HepG2 (cell line): ENCODE measurements around the gene SLC29A1. TPM values are rescaled to one million over a fixed set of nuclear protein-coding genes. Genes with fewer than 3 reads are reported as not detected.

Experiments
- ARNTL ChIP-seq: sonication (generic); formaldehyde crosslinking; IDR thresholded peaks from 2 replicates; pipeline ENCODE4 v1.4.0; 2020; ENCODE audit warnings: mild to moderate bottlenecking, missing genetic modification reagents
- ASH2L ChIP-seq: fragments of 300-600, 200-600 bp; sonication (generic); IDR thresholded peaks from 2 replicates; pipeline ENCODE4 v1.7.0; 2017; ENCODE audit warnings: low read depth, mild to moderate bottlenecking, moderate library complexity, mixed read lengths, low read length; ENCODE audit not compliant: insufficient read length
- BORCS8-MEF2B ChIP-seq: sonication (generic); formaldehyde crosslinking; IDR thresholded peaks from 2 replicates; pipeline ENCODE4 v1.8.0; 2022; ENCODE audit warnings: mild to moderate bottlenecking, missing genetic modification reagents
- ELF4 ChIP-seq: sonication (generic); formaldehyde crosslinking; IDR thresholded peaks from 2 replicates; pipeline ENCODE4 v1.5.0; 2020; ENCODE audit warnings: missing genetic modification reagents, mild to moderate bottlenecking, moderate library complexity, borderline replicate concordance
- FLYWCH1 ChIP-seq: sonication (generic); formaldehyde crosslinking; IDR thresholded peaks from 2 replicates; pipeline ENCODE4 v1.8.1; 2023; ENCODE audit warnings: mild to moderate bottlenecking, missing genetic modification reagents
- FOXC1 ChIP-seq: sonication (generic); formaldehyde crosslinking; IDR thresholded peaks from 2 replicates; pipeline ENCODE4 v1.8.0; 2022; ENCODE audit warnings: mild to moderate bottlenecking, missing genetic modification reagents, borderline replicate concordance
- KAT7 ChIP-seq: IDR thresholded peaks from 2 replicates; pipeline ENCODE4 v1.6.1; 2018; ENCODE audit warnings: borderline replicate concordance, missing compliant biosample characterization
- KMT2B ChIP-seq: IDR thresholded peaks from 2 replicates; pipeline ENCODE4 v1.6.1; 2016; ENCODE audit warnings: missing genetic modification reagents, missing compliant biosample characterization
- MBD4 ChIP-seq: IDR thresholded peaks from 2 replicates; pipeline ENCODE4 v1.6.1; 2012; ENCODE audit warnings: low read length, inconsistent platforms, borderline replicate concordance
- NFIB ChIP-seq: sonication (generic); formaldehyde crosslinking; IDR thresholded peaks from 2 replicates; pipeline ENCODE4 v1.9.0; 2021; ENCODE audit warnings: missing genetic modification reagents, mild to moderate bottlenecking, borderline replicate concordance
- NKX3-1 ChIP-seq: sonication (generic); formaldehyde crosslinking; IDR thresholded peaks from 2 replicates; pipeline ENCODE4 v1.5.0; 2020; ENCODE audit warnings: missing genetic modification reagents
- POGZ ChIP-seq: sonication (generic); formaldehyde crosslinking; IDR thresholded peaks from 2 replicates; pipeline ENCODE4 v1.4.0; 2020; ENCODE audit warnings: mild to moderate bottlenecking, missing genetic modification reagents
- PTBP1 ChIP-seq: fragments of 200-400 bp; formaldehyde crosslinking; IDR thresholded peaks from 2 replicates; pipeline ENCODE4 v1.6.1; 2018; ENCODE audit warnings: low read length, low read depth; ENCODE audit not compliant: poor library complexity, severe bottlenecking
- SIN3A ChIP-seq: IDR thresholded peaks from 2 replicates; pipeline ENCODE4 v1.6.1; 2011; ENCODE audit warnings: low read depth, mild to moderate bottlenecking, control low read depth, low read length, borderline replicate concordance
- SMARCE1 ChIP-seq: fragments of 450-650 bp; IDR thresholded peaks from 2 replicates; pipeline ENCODE4 v1.6.1; 2017; ENCODE audit warnings: borderline replicate concordance
- SOX6 ChIP-seq, 2 experiments: fragments of 450-650 bp in 1 of 2; sonication (generic) in 1 of 2; formaldehyde crosslinking in 1 of 2; IDR thresholded peaks; 2 replicates each; pipeline versions ENCODE4 v1.4.0 to v1.6.1; 2017 to 2020; ENCODE audit warnings: antibody characterized with exemption in 1 of 2, mild to moderate bottlenecking in 1 of 2, missing genetic modification reagents in 1 of 2
- ZFY ChIP-seq: sonication (generic); formaldehyde crosslinking; IDR thresholded peaks from 2 replicates; pipeline ENCODE4 v1.4.0; 2020; ENCODE audit warnings: missing genetic modification reagents
- ZNF12 ChIP-seq: sonication (generic); formaldehyde crosslinking; IDR thresholded peaks from 2 replicates; pipeline ENCODE4 v1.5.0; 2020; ENCODE audit warnings: missing genetic modification reagents
- ZNF263 ChIP-seq: sonication (generic); formaldehyde crosslinking; IDR thresholded peaks from 2 replicates; pipeline ENCODE4 v1.4.0; 2020; ENCODE audit warnings: missing genetic modification reagents
- ZNF30 ChIP-seq: sonication (generic); formaldehyde crosslinking; IDR thresholded peaks from 2 replicates; pipeline ENCODE4 v1.5.0; 2020; ENCODE audit warnings: mild to moderate bottlenecking, missing genetic modification reagents
- ZNF709 ChIP-seq: sonication (generic); formaldehyde crosslinking; IDR thresholded peaks from 2 replicates; pipeline ENCODE4 v1.5.0; 2020; ENCODE audit warnings: mild to moderate bottlenecking, missing genetic modification reagents
- polyA plus RNA-seq, 8 experiments: library from polyadenylated mRNA; depleted of rRNA in 3 of 8; stranded (reverse) in 7 of 8; unstranded in 1 of 8; fragments of >200 nt; fragmentation: Illumina TruSeq in 4 of 8; extraction: Trizol in 4 of 8; gene quantifications; 2 replicates each; pipeline versions ENCODE4 v1.2.1 to v1.2.3, GENCODE V29; 2011 to 2016; ENCODE audit warnings: low read depth in 4 of 8, missing spikeins in 1 of 8, mixed read lengths in 1 of 8; ENCODE audit not compliant: insufficient read depth in 1 of 8
- total RNA-seq, 5 experiments: library from RNA; depleted of rRNA; stranded (reverse); fragments of >200 nt; fragmentation: Illumina TruSeq; extraction: Trizol; gene quantifications; 2 replicates each; pipeline ENCODE4 v1.2.3, GENCODE V29; 2016; ENCODE audit warnings: low read depth in 1 of 5
- TF ChIP-seq, protein P1 (sequence below): sonication (generic); formaldehyde crosslinking; conservative IDR thresholded peaks from 2 replicates; pipeline ENCODE4 v1.4.0; 2020; ENCODE audit warnings: missing genetic modification reagents
- TF ChIP-seq, protein P2 (sequence below): sonication (generic); formaldehyde crosslinking; IDR thresholded peaks from 2 replicates; pipeline ENCODE4 v1.8.0; 2022; ENCODE audit warnings: mild to moderate bottlenecking, missing genetic modification reagents, borderline replicate concordance
- TF ChIP-seq, protein P3 (sequence below): sonication (generic); formaldehyde crosslinking; IDR thresholded peaks from 2 replicates; pipeline ENCODE4 v1.9.0; 2022; ENCODE audit warnings: missing genetic modification reagents, mild to moderate bottlenecking, borderline replicate concordance
- TF ChIP-seq, protein P4 (sequence below): sonication (generic); formaldehyde crosslinking; IDR thresholded peaks from 2 replicates; pipeline ENCODE4 v1.8.1; 2023; ENCODE audit warnings: missing genetic modification reagents, mild to moderate bottlenecking, borderline replicate concordance
- TF ChIP-seq, protein P5 (sequence below): sonication (generic); formaldehyde crosslinking; IDR thresholded peaks from 2 replicates; pipeline ENCODE4 v1.8.1; 2023; ENCODE audit warnings: mild to moderate bottlenecking, missing genetic modification reagents

Gene SLC29A1
- total and polyA plus RNA-seq, 2 of the 13 experiments (the other 11 are each of a cell fraction or from before 2014, with no cell fraction given): 43.2 to 106 TPM

DNA sequence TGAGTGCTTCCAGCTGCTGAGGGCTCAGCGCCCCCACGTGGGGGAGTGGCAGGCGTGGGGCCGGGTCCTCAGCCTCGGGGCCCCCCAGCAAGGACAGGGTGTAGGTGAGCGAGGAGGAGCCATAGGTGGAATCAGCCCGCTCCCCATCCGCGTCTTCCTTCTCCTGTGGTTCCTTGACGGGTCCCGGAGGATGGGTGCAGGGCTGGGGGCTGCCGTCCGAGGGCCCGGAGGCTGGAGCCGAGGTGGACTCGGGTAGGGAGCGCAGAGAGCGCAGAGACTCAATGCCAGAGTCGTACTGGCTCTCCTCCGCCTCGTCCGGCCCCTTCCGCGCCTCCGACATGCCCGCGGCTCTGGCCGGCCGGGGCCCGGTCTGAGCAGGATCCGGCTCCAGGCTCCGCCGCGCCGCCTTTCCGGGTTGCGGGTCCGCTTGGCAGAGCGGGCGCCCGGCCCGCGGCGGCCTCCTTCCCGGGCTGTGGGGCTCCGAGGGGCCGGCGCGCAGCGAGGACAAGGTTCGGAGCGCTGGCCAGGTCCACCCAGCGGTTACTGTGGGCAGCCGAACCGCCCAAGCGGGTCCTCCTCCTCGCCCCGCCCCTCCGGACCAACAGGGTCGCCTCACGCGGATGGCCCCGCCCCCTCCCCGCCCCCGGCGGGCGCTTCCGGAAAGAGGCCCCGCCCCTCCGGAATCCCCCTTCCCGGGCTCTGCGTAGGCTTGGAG lies 41.8 kb downstream of the SLC29A1 start, which contains the start of gene NFKBIE (continued):
- TF ChIP-seq, protein P1, sequence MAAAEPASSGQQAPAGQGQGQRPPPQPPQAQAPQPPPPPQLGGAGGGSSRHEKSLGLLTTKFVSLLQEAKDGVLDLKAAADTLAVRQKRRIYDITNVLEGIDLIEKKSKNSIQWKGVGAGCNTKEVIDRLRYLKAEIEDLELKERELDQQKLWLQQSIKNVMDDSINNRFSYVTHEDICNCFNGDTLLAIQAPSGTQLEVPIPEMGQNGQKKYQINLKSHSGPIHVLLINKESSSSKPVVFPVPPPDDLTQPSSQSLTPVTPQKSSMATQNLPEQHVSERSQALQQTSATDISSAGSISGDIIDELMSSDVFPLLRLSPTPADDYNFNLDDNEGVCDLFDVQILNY (CRISPR knock-in tag): no peak; the same call in 1 of the 2 replicates
- TF ChIP-seq ZNF709 (CRISPR knock-in tag) (peak; percentile 94), SMARCE1 (no peak), SIN3A (peak; percentile 85; the same call in 1 of the 2 replicates), PTBP1 (no peak), FLYWCH1 (CRISPR knock-in tag) (no peak), NFIB (CRISPR knock-in tag) (no peak), ARNTL (CRISPR knock-in tag) (0 out of 2 replicates have a peak, but pooled peaks have one; percentile 42), POGZ (CRISPR knock-in tag) (no peak), KMT2B (CRISPR knock-in tag) (no peak), ZNF263 (CRISPR knock-in tag) (peak; percentile 58), MBD4 (no peak), SOX6 (IDR thresholded peaks at IDR 0.05) (no peak), SOX6 (CRISPR knock-in tag; IDR thresholded peaks at IDR 0.05) (no peak), KAT7 (CRISPR knock-in tag) (0 out of 2 replicates have a peak, but pooled peaks have one; percentile 29), ZFY (CRISPR knock-in tag) (peak; percentile 90), FOXC1 (CRISPR knock-in tag) (no peak), ZNF30 (CRISPR knock-in tag) (no peak), ELF4 (no peak), ASH2L (peak; percentile 62), ZNF12 (CRISPR knock-in tag) (no peak), BORCS8-MEF2B (CRISPR knock-in tag) (peak; percentile 53; the same call in 1 of the 2 replicates), NKX3-1 (CRISPR knock-in tag) (no peak; the same call in 1 of the 2 replicates)
- TF ChIP-seq, protein P2, sequence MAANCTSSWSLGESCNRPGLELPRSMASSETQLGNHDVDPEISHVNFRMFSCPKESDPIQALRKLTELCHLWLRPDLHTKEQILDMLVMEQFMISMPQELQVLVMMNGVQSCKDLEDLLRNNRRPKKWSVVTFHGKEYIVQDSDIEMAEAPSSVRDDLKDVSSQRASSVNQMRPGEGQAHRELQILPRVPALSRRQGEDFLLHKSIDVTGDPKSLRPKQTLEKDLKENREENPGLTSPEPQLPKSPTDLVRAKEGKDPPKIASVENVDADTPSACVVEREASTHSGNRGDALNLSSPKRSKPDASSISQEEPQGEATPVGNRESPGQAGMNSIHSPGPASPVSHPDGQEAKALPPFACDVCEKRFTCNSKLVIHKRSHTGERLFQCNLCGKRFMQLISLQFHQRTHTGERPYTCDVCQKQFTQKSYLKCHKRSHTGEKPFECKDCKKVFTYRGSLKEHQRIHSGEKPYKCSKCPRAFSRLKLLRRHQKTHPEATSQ (CRISPR knock-in tag): 0 out of 2 replicates have a peak, but pooled peaks have one; percentile 51
- TF ChIP-seq, protein P3, sequence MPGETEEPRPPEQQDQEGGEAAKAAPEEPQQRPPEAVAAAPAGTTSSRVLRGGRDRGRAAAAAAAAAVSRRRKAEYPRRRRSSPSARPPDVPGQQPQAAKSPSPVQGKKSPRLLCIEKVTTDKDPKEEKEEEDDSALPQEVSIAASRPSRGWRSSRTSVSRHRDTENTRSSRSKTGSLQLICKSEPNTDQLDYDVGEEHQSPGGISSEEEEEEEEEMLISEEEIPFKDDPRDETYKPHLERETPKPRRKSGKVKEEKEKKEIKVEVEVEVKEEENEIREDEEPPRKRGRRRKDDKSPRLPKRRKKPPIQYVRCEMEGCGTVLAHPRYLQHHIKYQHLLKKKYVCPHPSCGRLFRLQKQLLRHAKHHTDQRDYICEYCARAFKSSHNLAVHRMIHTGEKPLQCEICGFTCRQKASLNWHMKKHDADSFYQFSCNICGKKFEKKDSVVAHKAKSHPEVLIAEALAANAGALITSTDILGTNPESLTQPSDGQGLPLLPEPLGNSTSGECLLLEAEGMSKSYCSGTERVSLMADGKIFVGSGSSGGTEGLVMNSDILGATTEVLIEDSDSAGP: peak; percentile 79
- TF ChIP-seq, protein P4, sequence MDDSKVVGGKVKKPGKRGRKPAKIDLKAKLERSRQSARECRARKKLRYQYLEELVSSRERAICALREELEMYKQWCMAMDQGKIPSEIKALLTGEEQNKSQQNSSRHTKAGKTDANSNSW (CRISPR knock-in tag): peak; percentile 38; the same call in 1 of the 2 replicates
- TF ChIP-seq, protein P5, sequence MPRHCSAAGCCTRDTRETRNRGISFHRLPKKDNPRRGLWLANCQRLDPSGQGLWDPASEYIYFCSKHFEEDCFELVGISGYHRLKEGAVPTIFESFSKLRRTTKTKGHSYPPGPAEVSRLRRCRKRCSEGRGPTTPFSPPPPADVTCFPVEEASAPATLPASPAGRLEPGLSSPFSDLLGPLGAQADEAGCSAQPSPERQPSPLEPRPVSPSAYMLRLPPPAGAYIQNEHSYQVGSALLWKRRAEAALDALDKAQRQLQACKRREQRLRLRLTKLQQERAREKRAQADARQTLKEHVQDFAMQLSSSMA (CRISPR knock-in tag): peak; percentile 94
